Endothelial cell (in vitro differentiated cells): ENCODE measurements around the gene CCDC88A. TPM values are rescaled to one million over a fixed set of nuclear protein-coding genes. Genes with fewer than 3 reads are reported as not detected.

Experiments
- DNase-seq: peaks from one replicate; pipeline ENCODE4 v3.0.0; 2021; ENCODE audit warnings: low spot score
- H3K27ac Mint-ChIP-seq: one replicate; pipeline ENCODE4 v1.8.0; 2021; ENCODE audit warnings: mixed read lengths, inconsistent platforms; ENCODE audit not compliant: unreplicated experiment
- H3K27me3 Mint-ChIP-seq: one replicate; pipeline ENCODE4 v1.8.0; 2021; ENCODE audit warnings: mild to moderate bottlenecking, moderate library complexity, mixed read lengths, inconsistent platforms; ENCODE audit not compliant: unreplicated experiment
- H3K36me3 Mint-ChIP-seq: one replicate; pipeline ENCODE4 v1.8.0; 2021; ENCODE audit warnings: mild to moderate bottlenecking, low read depth, mixed read lengths, inconsistent platforms; ENCODE audit not compliant: unreplicated experiment
- H3K4me1 Mint-ChIP-seq: one replicate; pipeline ENCODE4 v1.8.0; 2021; ENCODE audit warnings: mild to moderate bottlenecking, mixed read lengths, inconsistent platforms; ENCODE audit not compliant: unreplicated experiment
- H3K4me3 Mint-ChIP-seq: one replicate; pipeline ENCODE4 v1.8.0; 2021; ENCODE audit warnings: mild to moderate bottlenecking, mixed read lengths, inconsistent platforms; ENCODE audit not compliant: unreplicated experiment
- H3K9me3 Mint-ChIP-seq: one replicate; pipeline ENCODE4 v1.8.0; 2021; ENCODE audit warnings: mixed read lengths, inconsistent platforms; ENCODE audit not compliant: unreplicated experiment
- CTCF ChIP-seq: fragments of 200-600 bp; sonication (generic); IDR thresholded peaks from one replicate; pipeline ENCODE4 v1.5.0; 2021; ENCODE audit warnings: antibody characterized with exemption; ENCODE audit not compliant: unreplicated experiment
- long read RNA-seq: library from polyadenylated mRNA; unstranded; transcript quantifications from one replicate; pipeline ENCODE4 v2.0.0, GENCODE V29; 2020; ENCODE audit not compliant: unreplicated experiment
- total RNA-seq: library from RNA; stranded (reverse); fragmentation: NEBNext Ultra II Directional; extraction: Animal tissue kit (Norgen Biotek cat#: 25700); gene quantifications from one replicate; pipeline ENCODE4 v1.2.1, GENCODE V29; 2021; ENCODE audit not compliant: unreplicated experiment

The CCDC88A gene, protein sequence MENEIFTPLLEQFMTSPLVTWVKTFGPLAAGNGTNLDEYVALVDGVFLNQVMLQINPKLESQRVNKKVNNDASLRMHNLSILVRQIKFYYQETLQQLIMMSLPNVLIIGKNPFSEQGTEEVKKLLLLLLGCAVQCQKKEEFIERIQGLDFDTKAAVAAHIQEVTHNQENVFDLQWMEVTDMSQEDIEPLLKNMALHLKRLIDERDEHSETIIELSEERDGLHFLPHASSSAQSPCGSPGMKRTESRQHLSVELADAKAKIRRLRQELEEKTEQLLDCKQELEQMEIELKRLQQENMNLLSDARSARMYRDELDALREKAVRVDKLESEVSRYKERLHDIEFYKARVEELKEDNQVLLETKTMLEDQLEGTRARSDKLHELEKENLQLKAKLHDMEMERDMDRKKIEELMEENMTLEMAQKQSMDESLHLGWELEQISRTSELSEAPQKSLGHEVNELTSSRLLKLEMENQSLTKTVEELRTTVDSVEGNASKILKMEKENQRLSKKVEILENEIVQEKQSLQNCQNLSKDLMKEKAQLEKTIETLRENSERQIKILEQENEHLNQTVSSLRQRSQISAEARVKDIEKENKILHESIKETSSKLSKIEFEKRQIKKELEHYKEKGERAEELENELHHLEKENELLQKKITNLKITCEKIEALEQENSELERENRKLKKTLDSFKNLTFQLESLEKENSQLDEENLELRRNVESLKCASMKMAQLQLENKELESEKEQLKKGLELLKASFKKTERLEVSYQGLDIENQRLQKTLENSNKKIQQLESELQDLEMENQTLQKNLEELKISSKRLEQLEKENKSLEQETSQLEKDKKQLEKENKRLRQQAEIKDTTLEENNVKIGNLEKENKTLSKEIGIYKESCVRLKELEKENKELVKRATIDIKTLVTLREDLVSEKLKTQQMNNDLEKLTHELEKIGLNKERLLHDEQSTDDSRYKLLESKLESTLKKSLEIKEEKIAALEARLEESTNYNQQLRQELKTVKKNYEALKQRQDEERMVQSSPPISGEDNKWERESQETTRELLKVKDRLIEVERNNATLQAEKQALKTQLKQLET (N-terminal part only)
- 98.7 TPM for total RNA-seq
- long read RNA-seq, partial matches to known transcripts, result 10 of 12 reads
- long read RNA-seq, other reads (novel, unspliced or antisense), result 1 of 12 reads

GRCh38 chr2:55419679-55420438 lies at the start of gene CCDC88A:
Gene CCDC88A (minus strand): TSS chr2:55419856. CDS start chr2:55419079, 777 bp downstream.
- Mint-ChIP-seq H3K4me3 (peak within 1 kb of the TSS; percentile 97), H3K27me3 (peaks cover 13% of the 10 kb centered on the region), H3K36me3 (no peaks in the 10 kb centered on the region), H3K27ac (peak within 1 kb of the TSS; percentile 83), H3K9me3 (no peaks in the 10 kb centered on the region), H3K4me1 (peaks cover 42% of the 10 kb centered on the region)
- no peak for TF ChIP-seq CTCF
- peak; percentile 99 for DNase-seq

- Mint-ChIP-seq H3K27ac (no peak overlapping the region), H3K9me3 (no peaks in the 10 kb centered on the region), H3K27me3 (peaks cover 8% of the 10 kb centered on the region), H3K36me3 (no peaks in the 10 kb centered on the region), H3K4me1 (no peaks in the 10 kb centered on the region), H3K4me3 (no peak overlapping the region)
- no peak for DNase-seq
- no peak for TF ChIP-seq CTCF
Observed at GRCh38 chr2:55461679-55462078, 42.0 kb upstream of the CCDC88A start.

DNA sequence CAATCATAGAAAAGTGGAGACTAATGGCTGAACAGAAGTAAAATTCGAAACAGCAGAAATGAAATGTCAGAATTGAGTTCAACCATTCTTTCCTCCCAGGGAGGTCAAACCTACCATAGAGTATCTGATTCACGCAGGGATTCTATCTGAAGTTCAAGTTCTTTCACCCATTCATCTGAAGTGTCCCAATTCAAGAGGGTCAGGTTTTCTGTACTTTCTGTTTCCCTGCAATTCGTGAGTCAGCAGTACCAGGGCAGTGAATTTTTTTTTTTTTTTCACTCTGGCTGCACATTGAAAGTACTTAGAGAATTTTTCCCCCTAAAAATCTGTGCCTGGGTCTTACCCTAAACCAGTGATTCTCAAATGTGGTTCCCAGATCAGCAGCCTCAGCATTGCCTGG lies 40.9 kb upstream of the CCDC88A start:
- Mint-ChIP-seq H3K27me3 (peaks cover 7% of the 10 kb centered on the region), H3K4me1 (no peaks in the 10 kb centered on the region)

More for the DNA sequence above, 40.9 kb upstream of the CCDC88A start:
- no peaks in the 10 kb centered on the region for H3K36me3 Mint-ChIP-seq
- H3K4me3 Mint-ChIP-seq, result no peak overlapping the region
- no peaks in the 10 kb centered on the region for H3K9me3 Mint-ChIP-seq
- no peak overlapping the region for H3K27ac Mint-ChIP-seq
- DNase-seq, result no peak
- no peak for TF ChIP-seq CTCF
